ENCODE data around the gene SPC24. TPM values are rescaled to one million over a fixed set of nuclear protein-coding genes. Genes with fewer than 3 reads are reported as not detected.

SPC24 gene
- total and polyA plus RNA-seq, 9 of the 15 experiments (the other 6 are each of a cell fraction or from before 2014, with no cell fraction given), result 18.2 to 154 (median 60.9) TPM

DNA sequence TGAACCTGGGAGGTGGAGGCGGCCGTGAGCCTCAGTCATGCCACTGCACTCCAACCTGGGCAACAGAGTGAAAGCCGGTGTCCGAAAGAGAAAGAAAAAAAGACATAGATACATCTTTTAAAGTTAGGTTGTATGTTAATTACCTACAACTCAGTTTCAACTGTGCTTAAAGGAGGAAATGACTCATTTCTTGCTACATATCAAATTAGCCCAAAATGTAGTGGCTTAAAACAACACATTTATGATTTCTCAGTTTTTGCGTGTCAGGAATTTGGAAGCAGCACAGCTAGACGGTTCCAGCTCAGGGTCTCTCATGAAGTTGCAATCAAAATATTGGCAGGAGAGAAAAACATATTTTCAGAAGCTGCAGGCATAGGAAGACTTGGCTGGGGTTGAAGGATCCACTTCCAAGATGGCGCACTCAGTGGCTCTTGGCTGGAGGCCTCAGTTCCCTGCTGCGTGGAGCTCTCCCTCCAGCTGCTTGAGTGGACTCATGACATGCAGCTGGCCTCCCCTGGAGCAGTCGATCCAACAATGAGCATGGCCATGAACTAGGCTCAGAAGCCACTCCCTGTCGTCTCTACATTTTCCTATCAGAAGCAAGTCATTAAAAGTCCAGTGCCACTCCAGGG, 59.3 kb downstream of the SPC24 start:
- no peak for ATAC-seq
- Histone ChIP-seq H3K9me3 (replicated peaks; ENCODE audit: control insufficient read depth, insufficient read depth, low read depth, low read length) (no peaks in the 10 kb centered on the region), H3K4me1 (replicated peaks in 1 of 2; ENCODE audit: control insufficient read depth in 2 of 2, insufficient read depth in 2 of 2, low read length in 2 of 2) (peaks cover 36 to 41% of the 10 kb centered on the region in 2 experiments), H3K27me3 (ENCODE audit: control insufficient read depth in 2 of 2, insufficient read depth in 2 of 2, low read length in 2 of 2) (no peaks in the 10 kb centered on the region), H3K36me3 (ENCODE audit: control insufficient read depth, insufficient read depth, low read length) (peaks cover 96% of the 10 kb centered on the region), H3K4me3 (no peak overlapping the region), H4K20me1 (replicated peaks; ENCODE audit: control insufficient read depth, insufficient read depth, low read length) (peaks cover 75% of the 10 kb centered on the region), H3K79me2 (ENCODE audit: control insufficient read depth, insufficient read depth, low read length) (peaks cover 97% of the 10 kb centered on the region), H3K9ac (ENCODE audit: insufficient read depth in 1 of 2, low read depth in 2 of 2, low read length in 2 of 2) (peak overlapping the region; percentile 11 to 41; a peak in 3 of 4 replicates), H3K9me1 (ENCODE audit: control insufficient read depth, insufficient read depth, low read length) (peaks cover 18% of the 10 kb centered on the region), H3K27ac (ENCODE audit: extremely low read depth, low read depth, low read length) (peak overlapping the region; percentile 81), H3K4me2 (ENCODE audit: insufficient read depth, low read length) (peak overlapping the region; percentile 32; the same call in 1 of the 2 replicates), H2AFZ (ENCODE audit: low read depth, low read length) (no peak overlapping the region)
- POLR2A ChIA-PET, result interaction anchor here (0.6 to 2.4 kb wide), 7 partner anchors 10 to 1273 kb away, joined by 3 to 8 read pairs (median 3); no protein-coding TSS in a partner anchor
- 70% methylated on average over 10 of the region's 10 CpGs for WGBS (ENCODE audit: insufficient coverage, low coverage, missing lambda C conversion rate)
- DNase-seq (ENCODE audit: extremely low read depth in 1 of 4, low spot score in 3 of 4), result no peak
- intact Hi-C loops (cut with micrococcal nuclease) (no loop called here), in situ Hi-C loops (cut with MboI) (no loop called here)
- BruUV-seq (replicated peaks), result no TSS peak
- no peak for FAIRE-seq
- CTCF ChIA-PET (ENCODE audit: low intra/inter-chr PET ratio), result no interaction called here
- TF ChIP-seq SREBF1 (IDR thresholded peaks at IDR 0.05; ENCODE audit: borderline replicate concordance, low read depth, low read length), result no peak
- TF ChIP-seq ZBTB49 (CRISPR knock-in tag; IDR thresholded peaks at IDR 0.05; ENCODE audit: borderline replicate concordance), result no peak
- TF ChIP-seq, protein P1, sequence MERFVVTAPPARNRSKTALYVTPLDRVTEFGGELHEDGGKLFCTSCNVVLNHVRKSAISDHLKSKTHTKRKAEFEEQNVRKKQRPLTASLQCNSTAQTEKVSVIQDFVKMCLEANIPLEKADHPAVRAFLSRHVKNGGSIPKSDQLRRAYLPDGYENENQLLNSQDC (CRISPR knock-in tag; IDR thresholded peaks at IDR 0.05), result no peak
- no peak for TF ChIP-seq ZFP1 (CRISPR knock-in tag; IDR thresholded peaks at IDR 0.05)
- no peak for TF ChIP-seq SETDB1 (IDR thresholded peaks at IDR 0.05; ENCODE audit: low read length)
- TF ChIP-seq, protein P2, sequence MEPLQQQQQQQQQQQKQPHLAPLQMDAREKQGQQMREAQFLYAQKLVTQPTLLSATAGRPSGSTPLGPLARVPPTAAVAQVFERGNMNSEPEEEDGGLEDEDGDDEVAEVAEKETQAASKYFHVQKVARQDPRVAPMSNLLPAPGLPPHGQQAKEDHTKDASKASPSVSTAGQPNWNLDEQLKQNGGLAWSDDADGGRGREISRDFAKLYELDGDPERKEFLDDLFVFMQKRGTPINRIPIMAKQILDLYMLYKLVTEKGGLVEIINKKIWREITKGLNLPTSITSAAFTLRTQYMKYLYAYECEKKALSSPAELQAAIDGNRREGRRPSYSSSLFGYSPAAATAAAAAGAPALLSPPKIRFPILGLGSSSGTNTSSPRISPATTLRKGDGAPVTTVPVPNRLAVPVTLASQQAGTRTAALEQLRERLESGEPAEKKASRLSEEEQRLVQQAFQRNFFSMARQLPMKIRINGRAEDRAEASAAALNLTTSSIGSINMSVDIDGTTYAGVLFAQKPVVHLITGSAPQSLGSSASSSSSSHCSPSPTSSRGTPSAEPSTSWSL (CRISPR knock-in tag; IDR thresholded peaks at IDR 0.05; ENCODE audit: borderline replicate concordance), result no peak
- TF ChIP-seq HEY1 (CRISPR knock-in tag; IDR thresholded peaks at IDR 0.05; ENCODE audit: borderline replicate concordance), result no peak
- TF ChIP-seq POLR2AphosphoS5 (IDR thresholded peaks at IDR 0.05; ENCODE audit: control insufficient read depth, insufficient read depth, low read depth, low read length), result peak; percentile 13
- no peak for TF ChIP-seq NR2C2 (CRISPR knock-in tag; IDR thresholded peaks at IDR 0.05)
- no peak for TF ChIP-seq NR2C2 (tag; IDR thresholded peaks at IDR 0.05)
- no peak for TF ChIP-seq KHSRP (IDR thresholded peaks at IDR 0.05)
- no peak for TF ChIP-seq PRPF4 (IDR thresholded peaks at IDR 0.05; ENCODE audit: insufficient read depth, low read depth, low read length, poor library complexity, severe bottlenecking)
- TF ChIP-seq ZNF197 (CRISPR knock-in tag; IDR thresholded peaks at IDR 0.05; ENCODE audit: low read depth), result no peak
- peak; percentile 61; the same call in 1 of the 2 replicates for TF ChIP-seq POLR2AphosphoS2 (IDR thresholded peaks at IDR 0.05; ENCODE audit: low read length)
- no peak for TF ChIP-seq SP2 (IDR thresholded peaks at IDR 0.05; ENCODE audit: extremely low read depth, low read depth, low read length, poor library complexity, severe bottlenecking)
- TF ChIP-seq ZNF232 (CRISPR knock-in tag; IDR thresholded peaks at IDR 0.05), result no peak
- no peak for TF ChIP-seq CTBP1 (IDR thresholded peaks at IDR 0.05; ENCODE audit: borderline replicate concordance)
- TF ChIP-seq NUFIP1 (IDR thresholded peaks at IDR 0.05; ENCODE audit: partially characterized antibody), result no peak
